ENCODE measurements around the gene BIN1. TPM values are rescaled to one million over a fixed set of nuclear protein-coding genes. Genes with fewer than 3 reads are reported as not detected.

Gene BIN1
- total and polyA plus RNA-seq, 2 of the 4 experiments (the other 2 are of a cell fraction) = 18.1 to 25.7 TPM

DNA sequence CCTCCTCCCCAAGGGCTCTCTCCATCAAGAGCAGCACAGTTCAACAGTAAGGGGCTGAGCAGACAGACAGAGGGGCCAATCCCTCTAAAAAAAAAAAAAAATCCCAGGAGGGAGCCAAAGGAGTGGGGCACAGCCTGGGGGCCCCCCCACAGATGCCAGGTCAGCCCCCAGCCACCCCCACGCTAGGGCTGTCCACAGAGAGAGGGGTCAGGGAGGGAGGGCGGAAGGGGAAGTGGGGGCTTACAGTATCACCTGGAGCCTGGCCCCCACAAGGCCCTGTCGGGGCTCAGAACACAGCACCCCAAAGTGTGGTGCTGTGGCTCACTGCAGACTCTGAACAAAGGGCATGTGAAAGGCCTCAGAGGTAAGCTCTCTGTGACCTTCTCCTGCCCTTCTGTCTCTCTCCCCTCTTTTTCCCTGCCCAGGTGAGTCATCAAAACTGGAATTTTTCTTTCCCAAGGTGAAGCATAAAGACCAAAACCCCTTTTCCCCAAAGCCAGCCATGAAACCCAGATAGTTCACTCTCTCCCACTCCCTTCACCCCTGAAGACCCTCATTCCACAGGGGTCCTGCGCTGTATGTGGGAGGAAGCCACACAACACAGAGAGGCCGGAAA is 13.9 kb downstream of the BIN1 start:
- no peak overlapping the region for H3K4me3 ChIP-seq (ENCODE audit: insufficient read depth, low read depth, low read length)
- no peak overlapping the region for H3K23ac ChIP-seq (ENCODE audit: low read depth, low read length)
- H3K9ac ChIP-seq (ENCODE audit: low read depth, low read length) = no peak overlapping the region
- no peak overlapping the region for H4K8ac ChIP-seq (ENCODE audit: low read depth in 2 of 2, low read length in 2 of 2)
- H4K91ac ChIP-seq (ENCODE audit: insufficient read depth, low read depth, low read length) = no peak overlapping the region; the same call in 1 of the 2 replicates
- ATAC-seq (ENCODE audit: low read depth) = no peak
- ChIA-PET CTCF (no interaction called here), POLR2A (ENCODE audit: unreplicated experiment) (no interaction called here)
- no peaks in the 10 kb centered on the region for H3K9me3 ChIP-seq (ENCODE audit: control insufficient read depth, insufficient read depth, low read length)
- H4K5ac ChIP-seq (ENCODE audit: low read depth, low read length) = no peak overlapping the region
- no peak overlapping the region for H2AK5ac ChIP-seq (ENCODE audit: low read depth, low read length)
- intact Hi-C loops (cut with micrococcal nuclease) (no loop called here), dilution Hi-C loops (cut with HindIII; ENCODE audit: low sequenced_read_pairs, unreplicated experiment) (no loop called here), in situ Hi-C loops (cut with MboI; ENCODE audit: low sequenced_read_pairs) (no loop called here)
- no peak overlapping the region for H3K14ac ChIP-seq (replicated peaks; ENCODE audit: low read depth, low read length)
- WGBS, 2 experiments (ENCODE audit: extremely low coverage in 2 of 2, insufficient read length in 1 of 2) = 76% methylated on average over 2 of the region's 5 CpGs; no CpG with 5 or more reads in 1 of the 2 experiments
- H2BK15ac ChIP-seq (ENCODE audit: low read depth, low read length) = no peak overlapping the region; the same call in 2 of the 3 replicates
- no peak overlapping the region for H3K27ac ChIP-seq (ENCODE audit: insufficient read depth, low read length)
- no peak overlapping the region for H2BK20ac ChIP-seq (ENCODE audit: low read depth, low read length)
- no peak overlapping the region for H3K4me2 ChIP-seq (ENCODE audit: low read depth, low read length)
- peaks cover 36% of the 10 kb centered on the region; the same call in 1 of the 2 replicates for H4K20me1 ChIP-seq (ENCODE audit: insufficient read depth, low read length)
- BruUV-seq (replicated peaks) = no TSS peak
- H3K36me3 ChIP-seq (ENCODE audit: control insufficient read depth, insufficient read depth, low read length) = no peaks in the 10 kb centered on the region
- H3K56ac ChIP-seq (ENCODE audit: extremely low read depth, insufficient read depth, low read length) = no peak overlapping the region
- H3K79me1 ChIP-seq (ENCODE audit: low read depth in 1 of 2, low read length in 2 of 2) = peaks cover 20 to 35% of the 10 kb centered on the region in 2 experiments
- no peak overlapping the region for H2BK120ac ChIP-seq (ENCODE audit: low read depth, low read length)
- no peaks in the 10 kb centered on the region for H3K27me3 ChIP-seq (ENCODE audit: control insufficient read depth, insufficient read depth, low read length)
- DNase-seq = no peak
- TF ChIP-seq, protein P1, sequence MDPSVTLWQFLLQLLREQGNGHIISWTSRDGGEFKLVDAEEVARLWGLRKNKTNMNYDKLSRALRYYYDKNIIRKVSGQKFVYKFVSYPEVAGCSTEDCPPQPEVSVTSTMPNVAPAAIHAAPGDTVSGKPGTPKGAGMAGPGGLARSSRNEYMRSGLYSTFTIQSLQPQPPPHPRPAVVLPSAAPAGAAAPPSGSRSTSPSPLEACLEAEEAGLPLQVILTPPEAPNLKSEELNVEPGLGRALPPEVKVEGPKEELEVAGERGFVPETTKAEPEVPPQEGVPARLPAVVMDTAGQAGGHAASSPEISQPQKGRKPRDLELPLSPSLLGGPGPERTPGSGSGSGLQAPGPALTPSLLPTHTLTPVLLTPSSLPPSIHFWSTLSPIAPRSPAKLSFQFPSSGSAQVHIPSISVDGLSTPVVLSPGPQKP (IDR thresholded peaks at IDR 0.05; ENCODE audit: borderline replicate concordance, low read depth, low read length) = no peak
- no peak for TF ChIP-seq FOS (IDR thresholded peaks at IDR 0.05; ENCODE audit: low read depth, low read length)
- no peak for TF ChIP-seq CHD1 (IDR thresholded peaks at IDR 0.05; ENCODE audit: low read depth, low read length)
- TF ChIP-seq MAZ (IDR thresholded peaks at IDR 0.05; ENCODE audit: borderline replicate concordance, low read depth, low read length) = no peak
- no peak for TF ChIP-seq RAD21 (IDR thresholded peaks at IDR 0.05; ENCODE audit: low read length)
- TF ChIP-seq, protein P2, sequence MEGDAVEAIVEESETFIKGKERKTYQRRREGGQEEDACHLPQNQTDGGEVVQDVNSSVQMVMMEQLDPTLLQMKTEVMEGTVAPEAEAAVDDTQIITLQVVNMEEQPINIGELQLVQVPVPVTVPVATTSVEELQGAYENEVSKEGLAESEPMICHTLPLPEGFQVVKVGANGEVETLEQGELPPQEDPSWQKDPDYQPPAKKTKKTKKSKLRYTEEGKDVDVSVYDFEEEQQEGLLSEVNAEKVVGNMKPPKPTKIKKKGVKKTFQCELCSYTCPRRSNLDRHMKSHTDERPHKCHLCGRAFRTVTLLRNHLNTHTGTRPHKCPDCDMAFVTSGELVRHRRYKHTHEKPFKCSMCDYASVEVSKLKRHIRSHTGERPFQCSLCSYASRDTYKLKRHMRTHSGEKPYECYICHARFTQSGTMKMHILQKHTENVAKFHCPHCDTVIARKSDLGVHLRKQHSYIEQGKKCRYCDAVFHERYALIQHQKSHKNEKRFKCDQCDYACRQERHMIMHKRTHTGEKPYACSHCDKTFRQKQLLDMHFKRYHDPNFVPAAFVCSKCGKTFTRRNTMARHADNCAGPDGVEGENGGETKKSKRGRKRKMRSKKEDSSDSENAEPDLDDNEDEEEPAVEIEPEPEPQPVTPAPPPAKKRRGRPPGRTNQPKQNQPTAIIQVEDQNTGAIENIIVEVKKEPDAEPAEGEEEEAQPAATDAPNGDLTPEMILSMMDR (conservative IDR thresholded peaks at IDR 0.05; ENCODE audit: low read depth, low read length) = no peak
- TF ChIP-seq, protein P3, sequence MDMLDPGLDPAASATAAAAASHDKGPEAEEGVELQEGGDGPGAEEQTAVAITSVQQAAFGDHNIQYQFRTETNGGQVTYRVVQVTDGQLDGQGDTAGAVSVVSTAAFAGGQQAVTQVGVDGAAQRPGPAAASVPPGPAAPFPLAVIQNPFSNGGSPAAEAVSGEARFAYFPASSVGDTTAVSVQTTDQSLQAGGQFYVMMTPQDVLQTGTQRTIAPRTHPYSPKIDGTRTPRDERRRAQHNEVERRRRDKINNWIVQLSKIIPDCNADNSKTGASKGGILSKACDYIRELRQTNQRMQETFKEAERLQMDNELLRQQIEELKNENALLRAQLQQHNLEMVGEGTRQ (IDR thresholded peaks at IDR 0.05; ENCODE audit: low read depth, low read length) = no peak
- TF ChIP-seq POLR2A (IDR thresholded peaks at IDR 0.05; ENCODE audit: low read depth, low read length) = no peak
- TF ChIP-seq NFE2L2 (IDR thresholded peaks at IDR 0.05; ENCODE audit: low read depth, low read length) = no peak
- no peak for TF ChIP-seq RFX5 (IDR thresholded peaks at IDR 0.05; ENCODE audit: low read depth, low read length)
- no peak for TF ChIP-seq SMC3 (IDR thresholded peaks at IDR 0.05; ENCODE audit: low read depth, low read length)
- H3K18ac ChIP-seq (ENCODE audit: low read depth, low read length) = no peak overlapping the region
- no peak overlapping the region for H2AK9ac ChIP-seq (replicated peaks; ENCODE audit: low read depth, low read length, poor library complexity)
- peaks cover 10% of the 10 kb centered on the region for H3K9me1 ChIP-seq (ENCODE audit: insufficient read depth, low read length)
- no peak overlapping the region for H3K4ac ChIP-seq (ENCODE audit: low read depth, low read length)
- no peak overlapping the region for H2BK5ac ChIP-seq (ENCODE audit: low read depth, low read length, poor library complexity, severe bottlenecking)
- peaks cover 23% of the 10 kb centered on the region for H3K4me1 ChIP-seq (ENCODE audit: control insufficient read depth, insufficient read depth, low read length)
- H2AFZ ChIP-seq (replicated peaks; ENCODE audit: low read length, poor library complexity) = no peak overlapping the region

All from IMR-90 (cell line).